ENCODE data around the gene CBY1. TPM values are rescaled to one million over a fixed set of nuclear protein-coding genes. Genes with fewer than 3 reads are reported as not detected.

Gene CBY1
- polyA plus RNA-seq, 1 of the 3 experiments (the other 2 are of a cell fraction): 21.8 TPM

- H3K9ac ChIP-seq: peak within 1 kb of the TSS; percentile 73
- no peaks in the 10 kb centered on the region for H3K9me3 ChIP-seq
- H4K20me1 ChIP-seq (ENCODE audit: insufficient read depth): no peaks in the 10 kb centered on the region
- ChIA-PET POLR2A (interaction anchor here (0.6 to 1.7 kb wide), 3 partner anchors 11 to 199 kb away, joined by 3 to 8 read pairs (median 3); partner anchors contain the start of gene JOSD1), CTCF (interaction anchor here (0.6 to 2.1 kb wide), 9 partner anchors 11 to 88 kb away, joined by 3 to 13 read pairs (median 4); no protein-coding TSS in a partner anchor)
- peak within 1 kb of the TSS; percentile 22 to 47; a peak in 2 of 4 replicates for H3K27ac ChIP-seq (ENCODE audit: low read depth in 2 of 2, low read length in 1 of 2)
- peak within 1 kb of the TSS; percentile 74 for H2AFZ ChIP-seq (ENCODE audit: low read depth)
- peaks cover 13% of the 10 kb centered on the region for H3K79me2 ChIP-seq (ENCODE audit: insufficient read depth)
- no peaks in the 10 kb centered on the region for H3F3A ChIP-seq (replicated peaks; ENCODE audit: insufficient read depth)
- peak; percentile 91 for DNase-seq
- H3K4me3 ChIP-seq (ENCODE audit: low read depth in 2 of 2, low read length in 1 of 2): peak within 1 kb of the TSS; percentile 72 to 80
- peaks cover 0 to 17% of the 10 kb centered on the region in 2 experiments for H3K36me3 ChIP-seq (replicated peaks in 1 of 2; ENCODE audit: control insufficient read depth in 1 of 2, insufficient read depth in 2 of 2, low read length in 1 of 2)
- WGBS (ENCODE audit: low lambda C conversion rate): 4% methylated on average over 8 of the region's 60 CpGs
- H3K9me2 ChIP-seq: no peaks in the 10 kb centered on the region
- TF ChIP-seq MAX (IDR thresholded peaks at IDR 0.05; ENCODE audit: low read depth): peak; percentile 67
- TF ChIP-seq SIN3A (IDR thresholded peaks at IDR 0.05; ENCODE audit: borderline replicate concordance, low read depth, low read length): peak; percentile 69; the same call in 1 of the 2 replicates
- TF ChIP-seq PBX3 (IDR thresholded peaks at IDR 0.05): no peak
- no peak for TF ChIP-seq FOXM1 (IDR thresholded peaks at IDR 0.05; ENCODE audit: low read depth)
- TF ChIP-seq ZBTB33 (IDR thresholded peaks at IDR 0.05; ENCODE audit: borderline replicate concordance, low read depth): peak; percentile 33; the same call in 1 of the 2 replicates
- TF ChIP-seq ELF1 (IDR thresholded peaks at IDR 0.05): peak; percentile 76
- peak; percentile 64; the same call in 1 of the 2 replicates for TF ChIP-seq MXI1 (IDR thresholded peaks at IDR 0.05; ENCODE audit: low read depth, low read length)
- peak; percentile 90 for TF ChIP-seq TAF1 (IDR thresholded peaks at IDR 0.05; ENCODE audit: borderline replicate concordance, low read depth, low read length)
- 0 out of 2 replicates have a peak, but pooled peaks have one; percentile 7 for TF ChIP-seq TCF12 (IDR thresholded peaks at IDR 0.05)
- peak; percentile 96 for TF ChIP-seq YY1 (IDR thresholded peaks at IDR 0.05; ENCODE audit: low read depth)
- 0 out of 2 replicates have a peak, but pooled peaks have one; percentile 12 for TF ChIP-seq SMC3 (IDR thresholded peaks at IDR 0.05; ENCODE audit: low read depth, low read length)
- no peak for TF ChIP-seq FOXJ3 (CRISPR knock-in tag; IDR thresholded peaks at IDR 0.05)
- TF ChIP-seq EP300 (IDR thresholded peaks at IDR 0.05; ENCODE audit: borderline replicate concordance in 1 of 2, low read depth in 1 of 2, low read length in 1 of 2): 0 out of 4 replicates have a peak, but pooled peaks of 1 of the 2 experiments have one; percentile 7
- no peak; the same call in 1 of the 2 replicates for TF ChIP-seq REST (IDR thresholded peaks at IDR 0.05; ENCODE audit: low read depth, low read length)
- TF ChIP-seq JUND (IDR thresholded peaks at IDR 0.05): no peak
- TF ChIP-seq CHD2 (IDR thresholded peaks at IDR 0.05; ENCODE audit: low read length, partially characterized antibody): peak; percentile 34
- no peak for TF ChIP-seq RXRA (IDR thresholded peaks at IDR 0.05; ENCODE audit: borderline replicate concordance, low read depth)
- no peak for TF ChIP-seq RCOR1 (IDR thresholded peaks at IDR 0.05; ENCODE audit: low read length)
- TF ChIP-seq GABPA (IDR thresholded peaks at IDR 0.05; ENCODE audit: low read depth): peak; percentile 98
- TF ChIP-seq CTCF (IDR thresholded peaks at IDR 0.05): peak; percentile 61
- TF ChIP-seq POLR2AphosphoS5 (IDR thresholded peaks at IDR 0.05; ENCODE audit: low read depth, low read length): peak; percentile 60
- H3K4me1 ChIP-seq (ENCODE audit: control insufficient read depth in 1 of 2, insufficient read depth in 2 of 2, low read depth in 1 of 2, low read length in 1 of 2): no peaks in the 10 kb centered on the region; a peak in 1 of 4 replicates
- peak within 1 kb of the TSS; percentile 74 for H3K4me2 ChIP-seq
- no peaks in the 10 kb centered on the region for H3K27me3 ChIP-seq (ENCODE audit: insufficient read depth)
Observed at GRCh38 chr22:38681582-38682335, 25.3 kb downstream of the CBY1 start, which contains the start of gene TOMM22. TSS of gene TOMM22 (plus strand) at chr22:38681957. CDS start at chr22:38681979, 22 bp downstream.

Measured in SK-N-SH (cell line).